ENCODE measurements around the gene WNT9A. TPM values are rescaled to one million over a fixed set of nuclear protein-coding genes. Genes with fewer than 3 reads are reported as not detected.

The WNT9A gene
- total RNA-seq, 2 donors from 2014 or later: 1.2 to 7.9 TPM

GRCh38 chr1:227925582-227926198 is 22.0 kb downstream of the WNT9A start:
- TF ChIP-seq, protein P1, sequence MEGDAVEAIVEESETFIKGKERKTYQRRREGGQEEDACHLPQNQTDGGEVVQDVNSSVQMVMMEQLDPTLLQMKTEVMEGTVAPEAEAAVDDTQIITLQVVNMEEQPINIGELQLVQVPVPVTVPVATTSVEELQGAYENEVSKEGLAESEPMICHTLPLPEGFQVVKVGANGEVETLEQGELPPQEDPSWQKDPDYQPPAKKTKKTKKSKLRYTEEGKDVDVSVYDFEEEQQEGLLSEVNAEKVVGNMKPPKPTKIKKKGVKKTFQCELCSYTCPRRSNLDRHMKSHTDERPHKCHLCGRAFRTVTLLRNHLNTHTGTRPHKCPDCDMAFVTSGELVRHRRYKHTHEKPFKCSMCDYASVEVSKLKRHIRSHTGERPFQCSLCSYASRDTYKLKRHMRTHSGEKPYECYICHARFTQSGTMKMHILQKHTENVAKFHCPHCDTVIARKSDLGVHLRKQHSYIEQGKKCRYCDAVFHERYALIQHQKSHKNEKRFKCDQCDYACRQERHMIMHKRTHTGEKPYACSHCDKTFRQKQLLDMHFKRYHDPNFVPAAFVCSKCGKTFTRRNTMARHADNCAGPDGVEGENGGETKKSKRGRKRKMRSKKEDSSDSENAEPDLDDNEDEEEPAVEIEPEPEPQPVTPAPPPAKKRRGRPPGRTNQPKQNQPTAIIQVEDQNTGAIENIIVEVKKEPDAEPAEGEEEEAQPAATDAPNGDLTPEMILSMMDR (IDR thresholded peaks at IDR 0.05): no peak
- Histone ChIP-seq H3K4me1 (ENCODE audit: control insufficient read depth in 1 of 2, low read depth in 2 of 2) (no peaks in the 10 kb centered on the region), H3K27ac (no peak overlapping the region), H3K27me3 (replicated peaks; ENCODE audit: insufficient read depth) (no peaks in the 10 kb centered on the region), H3K4me3 (no peak overlapping the region), H3K9me3 (no peaks in the 10 kb centered on the region), H3K36me3 (no peaks in the 10 kb centered on the region)
- ATAC-seq (ENCODE audit: insufficient number of reproducible peaks, low FRiP score, low read depth) (no peak), DNase-seq (ENCODE audit: low spot score) (no peak)

- Histone ChIP-seq H3K4me3 (no peak overlapping the region), H3K27ac (no peak overlapping the region), H3K9me3 (no peaks in the 10 kb centered on the region), H3K4me1 (ENCODE audit: control insufficient read depth in 1 of 2, low read depth in 2 of 2) (no peaks in the 10 kb centered on the region), H3K36me3 (no peaks in the 10 kb centered on the region), H3K27me3 (replicated peaks; ENCODE audit: insufficient read depth) (no peaks in the 10 kb centered on the region)
- TF ChIP-seq, protein P1 (IDR thresholded peaks at IDR 0.05): no peak
- no peak for DNase-seq (ENCODE audit: low spot score)
- no peak for ATAC-seq (ENCODE audit: insufficient number of reproducible peaks, low FRiP score, low read depth)
These were observed 22.7 kb downstream of the WNT9A start for GRCh38 chr1:227924833-227925574.

DNA sequence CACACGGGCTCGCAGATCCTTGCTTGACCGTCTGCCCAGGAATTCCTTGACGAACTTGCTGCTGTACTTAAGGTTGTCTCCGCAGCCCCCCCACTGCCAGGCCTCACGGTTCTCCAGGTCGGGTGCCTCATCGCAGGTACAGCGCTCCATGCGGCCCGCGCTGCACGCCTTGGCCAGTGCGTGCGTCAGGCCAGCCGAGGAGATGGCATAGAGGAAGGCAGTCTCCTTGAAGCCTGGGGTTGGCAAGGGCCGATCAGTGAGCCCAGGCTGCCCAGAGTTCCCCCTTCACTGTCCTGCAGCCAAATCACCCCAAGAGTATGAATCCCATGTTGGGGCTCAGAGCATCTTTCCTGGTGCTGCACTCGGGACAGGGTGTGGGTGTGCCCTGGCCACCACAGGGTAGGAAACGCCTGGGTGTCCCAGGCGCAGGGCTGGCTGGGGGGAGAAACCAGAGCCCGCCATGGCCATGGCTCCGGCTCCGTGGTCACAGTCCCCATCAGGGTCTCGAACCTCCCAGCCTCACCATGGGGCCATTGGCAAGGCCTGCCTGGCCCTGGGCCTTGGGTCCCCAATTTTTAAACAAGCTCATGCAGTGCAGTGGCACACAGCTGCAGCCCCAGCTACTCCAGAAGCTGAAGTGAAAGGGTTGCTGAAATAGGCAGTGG is 23.4 kb downstream of the WNT9A start:
- Histone ChIP-seq H3K4me3 (no peak overlapping the region), H3K27ac (no peak overlapping the region), H3K27me3 (replicated peaks; ENCODE audit: insufficient read depth) (no peaks in the 10 kb centered on the region), H3K9me3 (no peaks in the 10 kb centered on the region), H3K36me3 (no peaks in the 10 kb centered on the region), H3K4me1 (ENCODE audit: control insufficient read depth in 1 of 2, low read depth in 2 of 2) (no peaks in the 10 kb centered on the region)
- DNase-seq (ENCODE audit: low spot score) (no peak), ATAC-seq (ENCODE audit: insufficient number of reproducible peaks, low FRiP score, low read depth) (no peak)
- TF ChIP-seq, protein P1 (IDR thresholded peaks at IDR 0.05): no peak

DNA sequence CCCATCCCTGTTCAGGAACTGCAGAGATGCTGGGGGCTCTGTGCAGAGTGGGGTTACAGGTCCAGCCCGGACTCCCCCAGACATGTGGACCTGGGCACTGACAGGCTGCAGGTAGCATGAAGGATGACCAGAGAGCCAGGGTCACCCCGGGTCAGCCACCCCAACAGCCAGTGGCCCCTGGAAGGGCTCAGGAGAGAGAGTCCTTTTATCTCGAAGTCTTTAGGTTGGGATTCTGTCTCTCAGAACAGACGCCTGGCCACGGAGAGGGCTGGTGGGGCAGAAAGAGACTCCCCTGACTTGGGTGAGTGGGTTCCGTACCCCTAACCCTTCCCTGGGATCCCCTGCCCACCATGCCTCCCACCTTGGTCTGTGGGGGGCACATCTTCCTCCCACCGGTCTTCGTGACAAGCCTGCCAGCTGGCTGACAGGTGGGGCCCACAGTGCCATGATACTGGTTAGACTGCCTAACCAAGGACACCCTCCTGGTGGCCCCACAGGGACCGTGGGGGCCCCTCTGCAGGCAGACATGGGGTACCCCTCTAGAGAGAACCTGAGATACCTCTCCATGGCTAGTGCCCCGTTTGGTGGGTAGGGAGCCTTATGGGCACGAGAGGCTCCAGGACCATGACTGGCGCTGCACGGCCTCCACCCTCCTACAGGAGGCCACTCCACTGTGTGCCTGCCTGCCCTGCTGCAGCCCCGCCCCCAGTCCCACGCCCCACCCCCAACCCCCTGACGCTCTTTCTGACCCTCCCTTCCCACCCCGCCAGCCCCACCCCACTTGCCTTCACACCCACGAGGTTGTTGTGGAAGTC is 24.2 kb downstream of the WNT9A start:
- Histone ChIP-seq H3K4me3 (no peak overlapping the region), H3K4me1 (ENCODE audit: control insufficient read depth in 1 of 2, low read depth in 2 of 2) (no peaks in the 10 kb centered on the region), H3K36me3 (no peaks in the 10 kb centered on the region), H3K27ac (no peak overlapping the region), H3K27me3 (replicated peaks; ENCODE audit: insufficient read depth) (no peaks in the 10 kb centered on the region), H3K9me3 (no peaks in the 10 kb centered on the region)
- TF ChIP-seq, protein P1 (IDR thresholded peaks at IDR 0.05): no peak
- no peak for ATAC-seq (ENCODE audit: insufficient number of reproducible peaks, low FRiP score, low read depth)
- no peak for DNase-seq (ENCODE audit: low spot score)
